Measurements from ENCODE around the gene PPP4R2. TPM values are rescaled to one million over a fixed set of nuclear protein-coding genes. Genes with fewer than 3 reads are reported as not detected.

PPP4R2 gene
- total and polyA plus RNA-seq, 2 of the 8 experiments (the other 6 are each of a cell fraction or from before 2014, with no cell fraction given), result 11.5 to 89.9 TPM

DNA sequence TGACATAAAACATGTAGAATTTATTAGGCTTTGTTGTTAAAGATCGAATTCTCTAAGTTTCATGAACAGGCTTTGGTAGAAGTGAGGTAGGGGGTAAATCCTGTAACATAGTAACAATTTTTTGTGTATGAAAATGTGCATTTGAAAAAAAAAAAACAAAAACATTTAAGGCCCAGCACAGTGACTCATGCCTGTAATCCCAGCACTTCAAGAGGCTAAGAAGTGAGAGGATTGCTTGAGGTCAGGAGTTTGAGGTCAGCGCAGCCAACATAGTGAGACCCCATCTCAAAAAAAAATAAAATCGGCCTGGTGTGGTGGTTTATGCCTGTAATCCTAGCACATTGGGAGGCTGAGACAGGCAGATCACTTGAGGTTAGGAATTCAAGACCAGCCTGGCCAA is 26.8 kb upstream of the PPP4R2 start (continued):
- TF ChIP-seq, protein P1, sequence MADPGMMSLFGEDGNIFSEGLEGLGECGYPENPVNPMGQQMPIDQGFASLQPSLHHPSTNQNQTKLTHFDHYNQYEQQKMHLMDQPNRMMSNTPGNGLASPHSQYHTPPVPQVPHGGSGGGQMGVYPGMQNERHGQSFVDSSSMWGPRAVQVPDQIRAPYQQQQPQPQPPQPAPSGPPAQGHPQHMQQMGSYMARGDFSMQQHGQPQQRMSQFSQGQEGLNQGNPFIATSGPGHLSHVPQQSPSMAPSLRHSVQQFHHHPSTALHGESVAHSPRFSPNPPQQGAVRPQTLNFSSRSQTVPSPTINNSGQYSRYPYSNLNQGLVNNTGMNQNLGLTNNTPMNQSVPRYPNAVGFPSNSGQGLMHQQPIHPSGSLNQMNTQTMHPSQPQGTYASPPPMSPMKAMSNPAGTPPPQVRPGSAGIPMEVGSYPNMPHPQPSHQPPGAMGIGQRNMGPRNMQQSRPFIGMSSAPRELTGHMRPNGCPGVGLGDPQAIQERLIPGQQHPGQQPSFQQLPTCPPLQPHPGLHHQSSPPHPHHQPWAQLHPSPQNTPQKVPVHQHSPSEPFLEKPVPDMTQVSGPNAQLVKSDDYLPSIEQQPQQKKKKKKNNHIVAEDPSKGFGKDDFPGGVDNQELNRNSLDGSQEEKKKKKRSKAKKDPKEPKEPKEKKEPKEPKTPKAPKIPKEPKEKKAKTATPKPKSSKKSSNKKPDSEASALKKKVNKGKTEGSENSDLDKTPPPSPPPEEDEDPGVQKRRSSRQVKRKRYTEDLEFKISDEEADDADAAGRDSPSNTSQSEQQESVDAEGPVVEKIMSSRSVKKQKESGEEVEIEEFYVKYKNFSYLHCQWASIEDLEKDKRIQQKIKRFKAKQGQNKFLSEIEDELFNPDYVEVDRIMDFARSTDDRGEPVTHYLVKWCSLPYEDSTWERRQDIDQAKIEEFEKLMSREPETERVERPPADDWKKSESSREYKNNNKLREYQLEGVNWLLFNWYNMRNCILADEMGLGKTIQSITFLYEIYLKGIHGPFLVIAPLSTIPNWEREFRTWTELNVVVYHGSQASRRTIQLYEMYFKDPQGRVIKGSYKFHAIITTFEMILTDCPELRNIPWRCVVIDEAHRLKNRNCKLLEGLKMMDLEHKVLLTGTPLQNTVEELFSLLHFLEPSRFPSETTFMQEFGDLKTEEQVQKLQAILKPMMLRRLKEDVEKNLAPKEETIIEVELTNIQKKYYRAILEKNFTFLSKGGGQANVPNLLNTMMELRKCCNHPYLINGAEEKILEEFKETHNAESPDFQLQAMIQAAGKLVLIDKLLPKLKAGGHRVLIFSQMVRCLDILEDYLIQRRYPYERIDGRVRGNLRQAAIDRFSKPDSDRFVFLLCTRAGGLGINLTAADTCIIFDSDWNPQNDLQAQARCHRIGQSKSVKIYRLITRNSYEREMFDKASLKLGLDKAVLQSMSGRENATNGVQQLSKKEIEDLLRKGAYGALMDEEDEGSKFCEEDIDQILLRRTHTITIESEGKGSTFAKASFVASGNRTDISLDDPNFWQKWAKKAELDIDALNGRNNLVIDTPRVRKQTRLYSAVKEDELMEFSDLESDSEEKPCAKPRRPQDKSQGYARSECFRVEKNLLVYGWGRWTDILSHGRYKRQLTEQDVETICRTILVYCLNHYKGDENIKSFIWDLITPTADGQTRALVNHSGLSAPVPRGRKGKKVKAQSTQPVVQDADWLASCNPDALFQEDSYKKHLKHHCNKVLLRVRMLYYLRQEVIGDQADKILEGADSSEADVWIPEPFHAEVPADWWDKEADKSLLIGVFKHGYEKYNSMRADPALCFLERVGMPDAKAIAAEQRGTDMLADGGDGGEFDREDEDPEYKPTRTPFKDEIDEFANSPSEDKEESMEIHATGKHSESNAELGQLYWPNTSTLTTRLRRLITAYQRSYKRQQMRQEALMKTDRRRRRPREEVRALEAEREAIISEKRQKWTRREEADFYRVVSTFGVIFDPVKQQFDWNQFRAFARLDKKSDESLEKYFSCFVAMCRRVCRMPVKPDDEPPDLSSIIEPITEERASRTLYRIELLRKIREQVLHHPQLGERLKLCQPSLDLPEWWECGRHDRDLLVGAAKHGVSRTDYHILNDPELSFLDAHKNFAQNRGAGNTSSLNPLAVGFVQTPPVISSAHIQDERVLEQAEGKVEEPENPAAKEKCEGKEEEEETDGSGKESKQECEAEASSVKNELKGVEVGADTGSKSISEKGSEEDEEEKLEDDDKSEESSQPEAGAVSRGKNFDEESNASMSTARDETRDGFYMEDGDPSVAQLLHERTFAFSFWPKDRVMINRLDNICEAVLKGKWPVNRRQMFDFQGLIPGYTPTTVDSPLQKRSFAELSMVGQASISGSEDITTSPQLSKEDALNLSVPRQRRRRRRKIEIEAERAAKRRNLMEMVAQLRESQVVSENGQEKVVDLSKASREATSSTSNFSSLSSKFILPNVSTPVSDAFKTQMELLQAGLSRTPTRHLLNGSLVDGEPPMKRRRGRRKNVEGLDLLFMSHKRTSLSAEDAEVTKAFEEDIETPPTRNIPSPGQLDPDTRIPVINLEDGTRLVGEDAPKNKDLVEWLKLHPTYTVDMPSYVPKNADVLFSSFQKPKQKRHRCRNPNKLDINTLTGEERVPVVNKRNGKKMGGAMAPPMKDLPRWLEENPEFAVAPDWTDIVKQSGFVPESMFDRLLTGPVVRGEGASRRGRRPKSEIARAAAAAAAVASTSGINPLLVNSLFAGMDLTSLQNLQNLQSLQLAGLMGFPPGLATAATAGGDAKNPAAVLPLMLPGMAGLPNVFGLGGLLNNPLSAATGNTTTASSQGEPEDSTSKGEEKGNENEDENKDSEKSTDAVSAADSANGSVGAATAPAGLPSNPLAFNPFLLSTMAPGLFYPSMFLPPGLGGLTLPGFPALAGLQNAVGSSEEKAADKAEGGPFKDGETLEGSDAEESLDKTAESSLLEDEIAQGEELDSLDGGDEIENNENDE (IDR thresholded peaks at IDR 0.05; ENCODE audit: insufficient replicate concordance, low read length), result no peak

Data from H1 (cell line).